GM23338 (cell line): ENCODE results near the gene C22orf42.

Experiments used
- CREB1 ChIP-seq: fragments of 250-450 bp; sonication (Bioruptor Pico); IDR thresholded peaks from 2 replicates; pipeline ENCODE4 v1.5.0; 2020; ENCODE audit warnings: low read depth, mild to moderate bottlenecking, moderate library complexity
- EZH2 ChIP-seq: fragments of 200-600 bp; sonication (generic); IDR thresholded peaks from one replicate; pipeline ENCODE4 v1.8.0; 2017; ENCODE audit warnings: antibody characterized with exemption, mild to moderate bottlenecking, low read depth; ENCODE audit not compliant: unreplicated experiment
- EZH2phosphoT487 ChIP-seq: fragments of 200-600 bp; sonication (generic); IDR thresholded peaks from one replicate; pipeline ENCODE4 v1.8.1; 2018; ENCODE audit warnings: antibody characterized with exemption; ENCODE audit not compliant: unreplicated experiment
- JUNB ChIP-seq: IDR thresholded peaks from one replicate; pipeline ENCODE4 v1.6.1; 2016; ENCODE audit warnings: antibody characterized with exemption; ENCODE audit not compliant: unreplicated experiment
- POLR2AphosphoS5 ChIP-seq: IDR thresholded peaks from 2 replicates; pipeline ENCODE4 v1.6.1; 2016; ENCODE audit warnings: antibody characterized with exemption, low read depth
- STAT1 ChIP-seq: IDR thresholded peaks from one replicate; pipeline ENCODE4 v1.6.1; 2016; ENCODE audit warnings: antibody characterized with exemption; ENCODE audit not compliant: unreplicated experiment
- ZNF114 ChIP-seq: fragments of 250-450 bp; sonication (Bioruptor Pico); IDR thresholded peaks from 2 replicates; pipeline ENCODE4 v1.5.0; 2020; ENCODE audit warnings: mild to moderate bottlenecking, moderate library complexity
- ZNF331 ChIP-seq: fragments of 250-450 bp; sonication (Bioruptor Pico); IDR thresholded peaks from 2 replicates; pipeline ENCODE4 v1.5.0; 2020; ENCODE audit warnings: low read depth, mild to moderate bottlenecking, moderate library complexity
- ZNF462 ChIP-seq: fragments of 250-450 bp; sonication (Bioruptor Pico); IDR thresholded peaks from 2 replicates; pipeline ENCODE4 v1.5.0; 2020; ENCODE audit warnings: mild to moderate bottlenecking, moderate library complexity
- TF ChIP-seq, protein P1 (sequence below), 2 experiments: fragments of 200-600 bp in 1 of 2; sonication (generic) in 1 of 2; conservative IDR thresholded peaks; 2 replicates each; pipeline versions ENCODE4 v1.5.1 to v1.6.1; 2016 to 2017; ENCODE audit warnings: antibody characterized with exemption in 2 of 2, low read depth in 2 of 2, mild to moderate bottlenecking in 2 of 2, moderate library complexity in 1 of 2
- TF ChIP-seq, protein P2 (sequence below): IDR thresholded peaks from one replicate; pipeline ENCODE4 v1.6.1; 2018; ENCODE audit warnings: antibody characterized with exemption; ENCODE audit not compliant: unreplicated experiment

DNA sequence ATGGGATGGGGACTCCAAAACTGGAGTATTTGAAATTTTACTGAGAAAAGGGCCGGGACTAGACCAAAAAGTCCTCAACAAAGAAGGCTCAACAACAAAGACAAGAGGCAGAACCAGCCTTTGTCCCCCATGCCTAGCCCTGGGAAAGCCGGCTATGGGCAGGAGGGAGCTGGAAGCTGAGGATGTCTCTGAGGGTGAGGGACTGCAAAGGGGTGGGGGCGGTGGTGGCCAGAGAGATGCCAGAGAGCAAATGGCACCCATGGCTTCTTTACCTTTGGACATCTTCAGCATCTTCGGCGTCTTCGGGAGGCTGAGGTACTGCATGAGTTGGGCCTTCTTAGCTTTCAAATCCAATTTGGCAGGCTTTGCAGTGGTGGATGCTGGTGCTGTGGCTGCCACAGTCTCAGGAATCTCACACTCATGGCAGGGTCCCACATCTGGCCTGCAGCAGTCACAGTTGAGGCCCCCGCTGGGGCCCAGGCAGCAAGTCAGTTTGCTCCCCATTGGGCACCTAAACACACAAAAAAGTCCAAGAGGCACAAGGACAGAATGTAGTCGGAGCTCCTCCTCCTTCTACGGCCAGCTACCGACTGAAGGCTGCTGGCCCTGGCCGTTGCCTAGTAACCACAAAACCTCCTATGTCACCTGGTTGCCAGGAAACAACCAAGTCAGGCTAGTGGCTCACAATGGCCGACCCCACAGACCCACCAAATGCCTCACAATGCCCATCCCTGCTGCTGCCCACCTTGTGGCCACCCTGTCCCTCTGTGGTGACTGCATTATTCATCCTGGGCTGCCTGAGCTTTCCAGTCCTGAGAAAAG lies at the start of gene C22orf42:
- TF ChIP-seq, protein P1, sequence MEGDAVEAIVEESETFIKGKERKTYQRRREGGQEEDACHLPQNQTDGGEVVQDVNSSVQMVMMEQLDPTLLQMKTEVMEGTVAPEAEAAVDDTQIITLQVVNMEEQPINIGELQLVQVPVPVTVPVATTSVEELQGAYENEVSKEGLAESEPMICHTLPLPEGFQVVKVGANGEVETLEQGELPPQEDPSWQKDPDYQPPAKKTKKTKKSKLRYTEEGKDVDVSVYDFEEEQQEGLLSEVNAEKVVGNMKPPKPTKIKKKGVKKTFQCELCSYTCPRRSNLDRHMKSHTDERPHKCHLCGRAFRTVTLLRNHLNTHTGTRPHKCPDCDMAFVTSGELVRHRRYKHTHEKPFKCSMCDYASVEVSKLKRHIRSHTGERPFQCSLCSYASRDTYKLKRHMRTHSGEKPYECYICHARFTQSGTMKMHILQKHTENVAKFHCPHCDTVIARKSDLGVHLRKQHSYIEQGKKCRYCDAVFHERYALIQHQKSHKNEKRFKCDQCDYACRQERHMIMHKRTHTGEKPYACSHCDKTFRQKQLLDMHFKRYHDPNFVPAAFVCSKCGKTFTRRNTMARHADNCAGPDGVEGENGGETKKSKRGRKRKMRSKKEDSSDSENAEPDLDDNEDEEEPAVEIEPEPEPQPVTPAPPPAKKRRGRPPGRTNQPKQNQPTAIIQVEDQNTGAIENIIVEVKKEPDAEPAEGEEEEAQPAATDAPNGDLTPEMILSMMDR (conservative IDR thresholded peaks at IDR 0.05; ENCODE audit: low read depth in 2 of 2), result no peak
- TF ChIP-seq EZH2 (no peak), POLR2AphosphoS5 (no peak), JUNB (no peak), CREB1 (CRISPR knock-in tag) (no peak), EZH2phosphoT487 (no peak), STAT1 (no peak), ZNF462 (no peak), ZNF114 (CRISPR knock-in tag) (no peak), ZNF331 (CRISPR knock-in tag) (no peak)
- TF ChIP-seq, protein P2, sequence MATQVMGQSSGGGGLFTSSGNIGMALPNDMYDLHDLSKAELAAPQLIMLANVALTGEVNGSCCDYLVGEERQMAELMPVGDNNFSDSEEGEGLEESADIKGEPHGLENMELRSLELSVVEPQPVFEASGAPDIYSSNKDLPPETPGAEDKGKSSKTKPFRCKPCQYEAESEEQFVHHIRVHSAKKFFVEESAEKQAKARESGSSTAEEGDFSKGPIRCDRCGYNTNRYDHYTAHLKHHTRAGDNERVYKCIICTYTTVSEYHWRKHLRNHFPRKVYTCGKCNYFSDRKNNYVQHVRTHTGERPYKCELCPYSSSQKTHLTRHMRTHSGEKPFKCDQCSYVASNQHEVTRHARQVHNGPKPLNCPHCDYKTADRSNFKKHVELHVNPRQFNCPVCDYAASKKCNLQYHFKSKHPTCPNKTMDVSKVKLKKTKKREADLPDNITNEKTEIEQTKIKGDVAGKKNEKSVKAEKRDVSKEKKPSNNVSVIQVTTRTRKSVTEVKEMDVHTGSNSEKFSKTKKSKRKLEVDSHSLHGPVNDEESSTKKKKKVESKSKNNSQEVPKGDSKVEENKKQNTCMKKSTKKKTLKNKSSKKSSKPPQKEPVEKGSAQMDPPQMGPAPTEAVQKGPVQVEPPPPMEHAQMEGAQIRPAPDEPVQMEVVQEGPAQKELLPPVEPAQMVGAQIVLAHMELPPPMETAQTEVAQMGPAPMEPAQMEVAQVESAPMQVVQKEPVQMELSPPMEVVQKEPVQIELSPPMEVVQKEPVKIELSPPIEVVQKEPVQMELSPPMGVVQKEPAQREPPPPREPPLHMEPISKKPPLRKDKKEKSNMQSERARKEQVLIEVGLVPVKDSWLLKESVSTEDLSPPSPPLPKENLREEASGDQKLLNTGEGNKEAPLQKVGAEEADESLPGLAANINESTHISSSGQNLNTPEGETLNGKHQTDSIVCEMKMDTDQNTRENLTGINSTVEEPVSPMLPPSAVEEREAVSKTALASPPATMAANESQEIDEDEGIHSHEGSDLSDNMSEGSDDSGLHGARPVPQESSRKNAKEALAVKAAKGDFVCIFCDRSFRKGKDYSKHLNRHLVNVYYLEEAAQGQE, result no peak
